GM18502 (cell line): ENCODE results near the gene SGCA.

Experiments
- ATAC-seq: cut with Tn5 transposase; IDR thresholded peaks from one replicate; pipeline ENCODE4 v1.9.1; 2021; ENCODE audit warnings: mild to moderate bottlenecking; ENCODE audit not compliant: unreplicated experiment, poor library complexity

Gene SGCA

GRCh38 chr17:50205963-50206505 lies 40.2 kb downstream of the SGCA start:
- no peak for ATAC-seq

- ATAC-seq = no peak
Observed at GRCh38 chr17:50206604-50207293, 40.9 kb downstream of the SGCA start.

GRCh38 chr17:50207315-50207714 lies 41.5 kb downstream of the SGCA start:
- ATAC-seq = no peak

GRCh38 chr17:50207792-50208567 lies 42.2 kb downstream of the SGCA start:
- ATAC-seq = no peak

GRCh38 chr17:50208611-50209061 lies 42.8 kb downstream of the SGCA start:
- ATAC-seq = no peak

- no peak for ATAC-seq
Observed at GRCh38 chr17:50209133-50209471, 43.3 kb downstream of the SGCA start.

- no peak for ATAC-seq
Observed at GRCh38 chr17:50209472-50210239, 43.9 kb downstream of the SGCA start.

GRCh38 chr17:50210240-50211225 lies 44.7 kb downstream of the SGCA start:
- ATAC-seq = no peak

- ATAC-seq = no peak
Observed at GRCh38 chr17:50211249-50212120, 45.7 kb downstream of the SGCA start.

- no peak for ATAC-seq
Observed at GRCh38 chr17:50212121-50212843, 46.5 kb downstream of the SGCA start.

- ATAC-seq = peak; percentile 88
Observed at GRCh38 chr17:50213026-50214022, 47.5 kb downstream of the SGCA start.

GRCh38 chr17:50214976-50215760 lies 49.4 kb downstream of the SGCA start:
- ATAC-seq = no peak

- ATAC-seq = no peak
Observed at GRCh38 chr17:50217591-50217990, 51.8 kb downstream of the SGCA start.

GRCh38 chr17:50218071-50218759 lies 52.4 kb downstream of the SGCA start:
- no peak for ATAC-seq

- ATAC-seq = no peak
Observed at GRCh38 chr17:50218771-50219315, 53.0 kb downstream of the SGCA start.
